Activated CD8-positive, alpha-beta memory T cell treated with anti-CD3 and anti-CD28 coated beads for 4 hours (primary cell): ENCODE measurements around the gene JUND.

Source experiments
- DNase-seq, 2 donors: peaks; one replicate each; pipeline ENCODE4 v3.0.0-alpha.2; 2020; ENCODE audit warnings: low read depth in 2 of 2

Gene JUND

DNA sequence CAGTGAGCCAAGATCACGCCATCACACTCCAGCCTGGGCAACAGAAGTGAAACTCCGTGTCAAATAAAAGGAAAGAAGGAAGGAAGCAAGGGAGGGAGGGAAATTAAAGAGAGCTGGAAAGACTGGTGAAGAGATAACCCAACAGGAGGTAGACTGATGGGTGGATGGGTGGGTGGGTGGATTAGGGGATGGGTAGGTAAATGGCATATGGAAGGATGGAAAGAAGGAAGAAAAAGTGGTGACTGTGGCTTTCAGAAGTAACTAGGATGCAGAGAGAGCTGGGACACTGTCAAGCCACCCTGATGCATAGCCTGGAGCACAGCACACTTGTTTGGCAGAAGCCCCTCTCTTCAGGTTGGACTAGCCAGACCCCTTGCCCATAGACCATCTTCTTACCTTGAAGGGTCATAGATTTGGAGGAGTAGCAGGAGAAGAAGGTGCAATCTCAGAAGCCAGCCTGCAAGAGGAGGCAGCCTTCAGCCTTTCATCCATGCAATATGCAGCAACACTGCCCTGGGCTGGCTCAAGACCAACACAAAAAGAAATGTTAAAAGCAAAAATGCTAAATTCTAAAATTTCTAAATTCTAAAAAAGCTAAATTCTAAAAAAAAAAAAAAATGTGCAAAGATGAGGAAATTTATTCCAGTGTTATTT, 12.2 kb downstream of the JUND start:
- no peak for DNase-seq

DNA sequence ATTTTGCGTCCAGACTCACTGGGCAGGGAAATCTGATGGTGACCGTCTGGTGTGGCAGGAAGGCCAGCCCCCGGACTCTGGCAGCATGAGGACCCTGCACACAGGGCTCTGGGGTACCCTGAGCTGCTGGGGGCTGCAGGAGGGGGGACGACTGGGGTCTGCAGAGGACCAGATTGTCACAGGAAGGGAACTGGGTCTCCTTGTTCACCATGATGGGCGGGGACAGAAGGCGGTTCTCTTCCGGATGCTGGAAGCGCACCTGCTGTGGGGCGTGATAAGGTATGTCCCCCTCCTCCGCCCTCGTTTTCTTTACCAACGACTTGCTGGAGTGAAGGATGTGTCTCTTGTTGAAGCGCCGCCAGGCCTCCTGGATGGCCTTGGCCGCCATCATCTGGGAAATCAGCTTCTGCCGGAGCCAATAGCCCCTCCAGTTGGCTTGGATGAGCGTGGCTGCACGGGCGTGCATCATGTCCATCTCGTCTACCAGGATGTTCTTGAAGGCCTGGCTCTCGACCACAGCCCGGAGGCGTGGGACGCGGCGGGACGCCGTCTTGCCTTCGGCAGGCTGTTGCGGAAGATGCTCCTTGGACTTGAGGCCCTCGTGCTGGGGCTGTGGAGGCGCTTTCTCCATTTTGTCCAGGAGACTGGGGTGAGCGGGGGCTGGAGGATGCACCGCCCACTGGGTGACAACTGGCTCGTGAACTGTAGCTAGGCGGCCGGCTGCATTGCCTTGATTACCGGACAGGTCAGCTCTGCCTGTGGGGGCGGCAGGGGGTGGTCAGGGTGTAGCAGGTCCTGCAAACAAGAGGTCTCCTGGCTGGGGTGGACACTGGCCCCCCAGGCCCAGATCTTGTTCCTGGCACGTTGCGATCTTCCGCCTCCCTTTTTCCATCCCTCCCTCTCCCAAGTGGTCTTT, 14.4 kb downstream of the JUND start:
- no peak for DNase-seq

DNA sequence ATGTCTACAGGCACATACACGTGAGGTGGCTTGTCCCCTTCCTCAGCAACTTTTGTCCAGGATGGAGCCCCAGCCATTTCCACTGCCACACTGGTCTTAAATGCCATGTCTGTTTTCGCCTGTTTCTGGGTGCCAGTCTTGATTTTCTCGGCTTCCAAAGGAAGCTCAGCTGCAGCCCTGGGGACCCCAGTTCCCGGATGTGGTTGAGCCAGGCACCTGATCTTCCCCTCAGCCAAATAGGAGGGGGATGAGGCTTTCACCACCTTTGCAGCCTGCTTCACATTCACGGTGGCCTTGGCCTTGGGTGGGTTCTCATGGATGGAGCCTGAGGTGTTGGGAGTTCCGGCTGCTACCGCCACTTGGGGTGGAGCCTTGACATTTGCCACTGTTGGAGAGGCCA, 15.8 kb downstream of the JUND start:
- no peak for DNase-seq

DNA sequence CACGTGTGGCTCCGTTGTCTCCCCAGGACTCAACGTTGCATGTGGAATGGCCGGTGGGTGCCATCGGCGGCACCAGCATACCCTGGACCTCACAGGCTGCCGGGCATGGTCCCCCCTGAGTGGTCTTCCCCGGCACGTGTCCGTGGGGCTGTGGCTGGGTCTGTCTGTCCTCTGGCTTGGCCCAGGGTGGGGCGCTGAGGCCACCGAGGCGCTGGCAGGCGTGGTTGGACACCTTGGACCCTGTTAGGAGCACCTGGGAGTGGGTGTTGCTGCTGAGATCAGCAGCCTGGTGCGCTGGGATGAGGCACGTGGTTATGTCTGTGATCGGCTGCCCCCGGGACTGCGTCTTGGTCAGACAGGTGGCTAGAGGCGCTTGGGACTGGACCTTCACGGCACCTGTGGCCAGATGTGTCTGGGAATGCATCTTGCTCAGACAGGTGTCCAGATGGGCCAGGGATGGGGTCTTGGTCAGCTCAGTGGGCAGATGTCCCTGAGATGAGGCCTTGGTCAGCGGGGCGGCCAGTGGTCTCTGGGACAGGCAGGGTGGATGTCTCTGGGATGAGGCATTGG, 16.4 kb downstream of the JUND start:
- no peak for DNase-seq

DNA sequence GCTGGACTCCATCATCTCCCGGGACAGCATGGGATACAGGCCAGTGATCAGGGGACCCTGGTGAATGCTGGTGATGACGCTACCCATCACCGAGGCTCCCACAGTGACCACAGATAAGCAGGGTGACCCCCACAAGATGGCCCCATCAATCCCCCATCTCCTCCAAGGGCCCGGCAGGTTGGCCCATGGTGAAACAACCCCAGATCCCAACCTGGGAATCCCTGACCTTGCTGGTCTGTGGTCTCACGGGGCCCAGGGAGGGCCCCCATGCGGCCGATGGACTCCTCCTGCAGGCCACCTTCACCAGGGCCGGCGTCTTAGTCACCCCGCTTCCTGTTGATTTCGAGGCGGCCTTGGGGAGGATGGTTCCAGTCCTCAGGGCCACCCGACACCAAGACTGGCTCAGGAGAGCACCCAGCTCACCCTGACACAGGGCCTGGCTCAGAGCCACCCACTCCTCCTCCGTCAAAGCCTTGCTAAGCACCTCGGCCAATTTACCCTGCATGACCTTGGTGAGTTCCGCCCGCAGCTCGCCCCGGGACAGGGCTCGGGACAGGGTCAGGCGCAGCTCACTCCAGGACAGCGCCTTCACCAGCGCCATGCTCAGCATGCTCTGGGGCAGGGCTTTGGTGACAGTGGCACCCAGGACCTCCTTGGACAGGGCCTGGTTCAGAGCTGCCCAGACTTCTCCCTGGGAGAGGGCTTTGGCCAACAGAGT, 17.1 kb downstream of the JUND start:
- DNase-seq = no peak

DNA sequence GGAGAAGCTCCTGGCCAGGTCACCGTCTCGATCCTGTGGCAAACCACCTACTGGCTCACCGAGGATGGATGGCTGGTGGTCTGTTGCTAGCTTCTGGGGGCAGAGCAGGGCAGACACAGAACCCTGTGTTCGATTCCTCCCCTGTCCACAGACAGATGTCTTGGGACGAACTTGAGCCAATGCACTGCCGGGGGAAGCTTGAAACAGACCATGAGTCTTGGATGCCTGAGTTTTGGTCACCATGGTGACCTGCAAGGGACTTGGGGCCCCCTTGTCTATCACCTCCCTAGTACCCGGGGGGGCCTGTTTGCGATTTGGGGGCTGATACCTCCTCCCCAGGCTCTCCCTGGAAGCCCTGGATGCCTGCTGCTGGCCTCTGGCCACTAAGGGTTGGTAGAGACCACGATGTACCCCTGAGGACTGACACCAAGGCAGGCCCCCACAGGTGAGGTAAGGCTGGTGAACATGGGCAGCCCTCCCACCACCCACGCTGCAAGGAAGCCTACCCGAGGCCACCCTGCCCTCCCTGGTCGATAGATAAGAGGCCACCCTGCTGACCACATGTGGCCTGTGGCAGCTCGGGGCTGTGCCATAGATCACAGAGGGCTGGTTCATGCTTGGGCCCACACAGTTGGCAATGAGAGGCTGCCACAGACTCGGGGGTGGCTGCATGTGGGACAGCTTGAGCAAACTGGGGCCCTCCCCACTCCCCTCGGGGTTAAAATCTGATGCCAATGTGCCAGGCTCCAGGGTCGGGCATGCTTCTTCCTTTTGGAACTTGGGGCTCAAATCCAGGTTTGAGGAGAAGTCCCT, 17.9 kb downstream of the JUND start:
- no peak for DNase-seq

DNA sequence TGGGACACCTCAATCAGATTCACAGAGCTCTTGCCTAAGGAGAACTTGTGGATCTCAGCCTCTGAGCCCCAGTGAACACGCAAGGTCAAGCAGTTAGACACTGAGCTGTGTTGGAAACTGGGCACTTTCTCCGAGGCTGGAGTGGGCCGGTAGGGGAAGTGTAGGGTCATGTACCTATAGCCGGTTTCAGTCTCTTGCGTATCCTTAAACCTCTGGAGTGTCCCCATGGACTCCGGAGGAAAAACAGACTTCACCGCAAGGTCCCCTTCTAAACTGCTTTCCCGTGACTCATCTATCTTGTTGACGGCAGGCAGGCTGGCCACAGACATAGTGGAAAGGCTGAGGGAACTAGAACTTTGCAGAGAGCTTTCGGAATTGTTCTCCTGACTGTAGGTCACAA, 18.5 kb downstream of the JUND start:
- no peak for DNase-seq

DNA sequence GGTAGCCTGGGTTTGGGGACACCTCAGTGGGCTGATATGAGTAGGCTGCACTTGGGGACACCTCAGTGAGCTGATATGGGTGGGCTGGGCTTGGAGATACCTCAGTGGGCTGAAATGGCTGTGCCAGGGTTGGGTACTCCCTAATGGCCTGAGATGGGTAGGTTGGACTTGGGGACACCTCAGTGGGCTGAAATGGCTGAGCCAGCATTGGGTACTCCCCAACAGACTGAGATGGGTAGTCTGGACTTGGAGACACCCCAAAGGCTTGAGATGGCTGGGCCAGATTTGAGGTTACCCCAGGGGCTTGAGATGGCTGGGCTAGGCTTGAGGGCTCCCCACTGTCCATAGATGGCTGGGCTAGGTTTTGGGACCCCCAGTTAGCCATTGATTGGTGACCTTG, 19.3 kb downstream of the JUND start:
- no peak for DNase-seq

DNA sequence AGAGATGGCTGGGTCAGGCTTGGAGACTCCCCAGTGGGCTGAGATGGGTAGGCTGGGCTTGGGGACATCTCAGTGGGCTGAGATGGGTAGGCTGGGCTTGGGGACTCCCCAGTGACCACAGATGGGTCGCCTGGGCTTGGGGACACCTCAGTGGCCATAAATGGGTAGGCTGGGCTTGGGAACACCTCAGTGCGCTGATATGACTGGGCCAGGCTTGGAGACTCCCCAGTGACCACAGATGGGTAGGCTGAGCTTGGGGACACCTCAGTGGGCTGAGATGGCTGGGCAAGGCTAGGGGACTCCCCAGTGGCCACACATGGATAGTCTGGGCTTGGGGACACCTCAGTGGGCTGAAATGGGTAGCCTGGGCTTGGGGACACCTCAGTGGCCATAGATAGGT, 19.9 kb downstream of the JUND start:
- no peak for DNase-seq

DNA sequence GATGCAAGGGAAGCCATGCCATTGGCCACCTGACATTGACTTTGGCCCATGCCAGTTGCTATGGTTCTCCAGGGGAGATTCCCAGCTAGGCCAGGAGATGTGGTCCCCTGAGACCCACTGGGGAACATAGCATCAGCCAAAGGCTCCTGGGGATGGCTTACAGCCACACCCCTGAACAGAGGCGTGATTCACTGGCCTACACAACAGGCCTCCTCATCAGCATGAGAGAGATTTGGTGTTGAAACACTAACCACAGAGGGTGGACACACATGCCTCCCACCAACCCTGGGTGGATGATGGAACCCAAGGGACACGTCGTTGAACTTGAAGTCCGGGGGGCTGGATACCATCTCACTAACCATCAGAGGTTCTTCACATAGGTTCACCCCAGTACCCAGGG, 21.5 kb downstream of the JUND start:
- DNase-seq = no peak

DNA sequence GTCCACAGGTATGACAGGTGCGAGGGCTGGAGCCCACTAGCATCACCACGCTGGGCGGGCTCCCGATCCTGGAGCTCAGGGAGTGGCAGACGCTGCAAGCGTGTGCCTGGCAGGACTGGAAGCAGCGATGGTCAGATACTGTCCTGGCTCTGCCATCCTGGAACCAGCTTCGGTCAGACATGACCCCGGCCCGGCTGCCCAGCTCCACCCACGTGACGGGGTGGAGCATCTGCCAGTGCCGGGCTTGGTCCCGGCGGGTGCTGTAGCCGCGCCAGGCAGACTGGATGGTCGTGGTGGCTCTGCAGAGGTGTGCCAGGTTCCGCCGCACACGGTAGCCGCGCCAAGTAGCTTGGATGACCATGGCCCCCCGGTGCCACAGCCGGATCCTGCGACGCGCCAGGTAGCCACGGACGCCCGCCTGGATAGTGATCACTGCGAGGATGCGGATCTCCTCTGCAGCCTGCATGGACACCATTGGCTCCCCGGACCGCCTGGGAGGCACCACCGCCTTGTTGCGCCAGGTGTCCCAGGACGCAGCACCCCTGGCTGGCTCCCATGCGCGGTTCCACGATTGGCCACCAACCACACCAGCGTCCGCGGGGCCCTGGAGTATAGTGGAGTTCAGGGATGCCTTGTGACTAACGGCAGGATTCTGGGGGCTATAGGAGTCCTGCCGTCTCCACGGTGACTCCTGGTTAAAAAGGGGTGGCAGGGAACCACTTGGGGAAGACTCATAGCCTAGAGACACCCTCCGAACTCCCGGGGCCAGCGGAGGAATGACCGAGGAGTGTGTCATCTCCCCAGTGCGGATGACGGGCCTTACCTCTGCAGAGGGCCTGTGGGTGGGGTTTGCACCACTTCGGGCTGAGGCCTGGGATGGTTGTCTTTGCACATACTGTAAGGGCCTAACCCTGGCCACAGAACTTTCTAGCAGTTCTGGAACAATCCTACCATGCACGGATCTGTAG, 23.6 kb downstream of the JUND start:
- no peak for DNase-seq

DNA sequence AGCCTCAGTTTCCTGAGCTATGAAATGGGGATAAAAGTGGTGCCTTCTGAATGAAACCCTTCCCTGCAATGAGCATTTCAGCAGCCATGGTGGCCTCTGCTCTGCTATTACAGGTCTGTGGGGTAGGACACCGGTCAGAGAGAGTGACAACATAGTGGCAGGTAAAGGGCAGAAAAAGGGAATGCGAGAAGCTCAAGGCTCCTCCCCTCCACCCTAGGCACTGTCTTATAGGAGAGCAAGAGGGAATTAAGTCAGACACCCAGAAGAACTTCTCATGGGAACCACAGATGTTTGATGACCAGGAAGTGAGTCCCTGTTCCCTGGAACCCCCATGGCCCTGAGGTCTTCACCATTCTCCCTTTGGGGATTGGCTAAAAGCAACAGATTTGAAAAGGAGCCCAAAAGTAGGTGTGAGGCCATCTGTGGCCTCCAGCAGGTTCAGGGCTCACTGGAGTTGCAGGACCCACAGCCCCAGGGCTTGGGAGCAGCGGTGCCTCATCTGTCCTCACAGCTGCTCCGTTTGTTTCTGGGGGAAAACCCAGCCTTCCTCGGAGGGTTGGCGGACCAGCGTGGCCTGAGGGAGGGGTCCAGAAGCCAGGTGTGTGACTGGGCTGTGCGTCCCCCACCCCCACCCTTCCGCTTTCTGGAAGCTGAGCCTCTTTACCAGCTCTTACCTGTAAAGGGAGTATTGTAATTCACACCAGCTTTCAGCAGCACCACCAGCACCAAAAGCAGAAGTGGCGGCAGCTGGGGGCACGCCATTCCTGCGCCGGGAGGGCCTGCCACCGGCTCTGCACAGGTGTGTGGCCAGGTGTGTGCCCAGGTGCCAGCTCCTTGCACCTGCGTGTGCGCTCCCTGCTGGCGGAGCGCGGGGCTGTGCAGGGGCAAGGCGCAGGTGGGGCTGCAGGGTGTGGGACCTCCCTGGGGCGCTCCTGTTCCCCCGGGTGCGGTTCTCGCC, 26.6 kb downstream of the JUND start:
- DNase-seq = no peak

DNA sequence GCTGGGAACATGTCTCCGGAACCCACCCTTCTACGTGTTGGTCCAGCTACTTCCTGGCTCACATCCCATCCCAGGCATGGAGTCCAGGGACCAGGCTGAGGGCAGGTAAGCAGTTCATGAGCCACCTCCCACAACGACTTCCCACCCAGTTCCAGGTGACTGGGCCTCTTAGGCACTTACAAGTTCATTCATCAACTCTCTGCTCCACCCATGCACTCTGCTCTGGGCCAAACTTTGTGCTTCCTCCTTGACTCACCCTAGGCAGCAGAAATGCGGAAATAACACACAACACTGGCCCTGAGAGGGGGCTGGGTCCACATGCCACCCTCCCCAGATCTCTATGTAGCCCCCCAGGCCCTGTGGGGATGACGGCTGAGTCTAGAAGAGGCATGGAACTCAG, 27.7 kb downstream of the JUND start:
- no peak for DNase-seq

DNA sequence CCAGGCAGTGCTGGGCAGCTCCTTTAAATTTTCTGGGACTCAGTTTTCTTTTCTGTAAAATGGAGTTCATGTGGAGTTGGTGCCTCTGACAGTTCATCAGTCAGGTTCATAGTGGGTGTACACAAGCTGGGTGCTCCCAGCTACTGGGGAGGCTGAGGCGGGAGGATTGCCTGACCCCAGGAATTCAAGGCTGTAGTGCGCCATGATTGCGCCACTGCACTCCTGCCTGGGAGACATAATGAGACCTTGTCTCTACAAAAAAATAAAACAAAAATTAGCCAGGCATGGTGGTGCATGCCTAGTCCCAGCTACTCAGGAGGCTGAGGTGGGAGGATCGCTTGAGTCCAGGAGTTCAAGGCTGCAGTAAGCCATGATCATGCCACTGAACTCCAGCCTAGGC, 28.3 kb downstream of the JUND start:
- no peak for DNase-seq

DNA sequence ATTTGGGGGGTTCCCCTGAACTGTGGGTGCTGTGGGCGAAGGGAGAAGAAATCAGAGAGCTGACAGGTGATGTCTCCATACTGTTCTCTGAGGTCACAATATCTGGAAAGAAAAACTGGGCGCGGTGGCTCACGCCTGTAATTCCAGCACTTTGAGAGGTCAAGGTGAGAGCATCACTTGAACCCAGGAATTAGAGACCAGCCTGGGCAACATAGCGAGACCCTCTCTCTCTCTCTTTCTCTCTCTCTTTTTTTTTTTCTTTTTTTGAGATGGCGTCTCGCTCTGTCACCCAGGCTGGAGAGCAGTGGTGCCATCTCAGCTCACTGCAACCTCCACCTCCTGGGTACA, 29.1 kb downstream of the JUND start:
- no peak for DNase-seq

DNA sequence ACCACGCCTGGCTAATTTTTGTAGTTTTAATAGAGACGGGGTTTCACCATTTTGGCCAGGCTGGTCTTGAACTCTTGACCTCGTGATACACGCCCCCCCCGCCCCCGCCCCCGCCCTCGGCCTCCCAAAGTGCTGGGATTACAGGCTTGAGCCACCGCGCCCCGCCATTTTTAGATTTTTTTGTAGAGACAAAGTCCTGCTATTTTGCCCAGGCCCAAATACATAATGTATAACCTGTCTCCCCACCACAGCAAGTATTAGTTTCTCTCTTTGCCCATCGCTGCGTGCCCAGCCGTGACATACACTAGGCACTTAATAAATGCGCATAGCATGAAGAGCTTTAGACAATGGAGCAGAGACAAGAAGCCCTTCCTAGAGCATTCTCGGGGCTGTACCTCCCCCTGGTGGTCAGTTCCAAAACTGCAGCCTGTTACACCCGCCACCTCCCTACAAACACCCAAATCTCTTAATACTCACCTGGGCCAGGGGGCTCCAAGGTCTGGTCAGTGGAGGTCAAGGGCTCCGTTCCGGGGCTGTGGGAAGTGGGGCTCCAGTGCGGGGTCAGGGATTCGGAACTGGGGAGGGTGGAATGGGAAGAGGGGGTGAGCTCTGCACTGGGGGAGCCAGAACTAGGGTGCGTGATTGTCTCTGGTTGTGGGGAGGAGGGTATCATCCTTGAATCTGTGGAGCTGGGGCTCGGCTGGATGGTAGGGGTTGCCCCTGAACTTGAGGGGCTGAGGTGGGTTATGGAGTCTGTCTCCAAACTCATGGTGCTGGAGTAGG, 29.6 kb downstream of the JUND start:
- peak; percentile 63 to 64 for DNase-seq

DNA sequence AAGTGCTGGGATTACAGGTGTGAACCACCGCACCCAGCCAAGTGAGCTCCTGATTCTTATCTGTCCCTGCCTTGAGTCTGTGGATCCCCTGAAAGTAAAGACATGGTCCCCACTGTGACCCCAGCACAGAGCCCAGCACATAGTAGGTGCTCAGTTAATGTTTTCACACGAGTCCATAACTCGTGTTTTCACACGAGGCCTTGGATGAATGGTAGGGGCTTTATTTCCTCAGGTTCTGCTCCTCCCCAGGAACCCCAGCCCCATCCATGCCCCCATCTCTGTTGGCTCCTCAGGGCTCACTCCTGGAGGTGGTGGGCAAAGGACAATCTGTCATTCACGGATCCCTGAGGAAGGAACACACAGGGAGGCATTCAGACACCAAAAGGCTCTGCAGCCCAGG, 31.6 kb downstream of the JUND start:
- no peak for DNase-seq

DNA sequence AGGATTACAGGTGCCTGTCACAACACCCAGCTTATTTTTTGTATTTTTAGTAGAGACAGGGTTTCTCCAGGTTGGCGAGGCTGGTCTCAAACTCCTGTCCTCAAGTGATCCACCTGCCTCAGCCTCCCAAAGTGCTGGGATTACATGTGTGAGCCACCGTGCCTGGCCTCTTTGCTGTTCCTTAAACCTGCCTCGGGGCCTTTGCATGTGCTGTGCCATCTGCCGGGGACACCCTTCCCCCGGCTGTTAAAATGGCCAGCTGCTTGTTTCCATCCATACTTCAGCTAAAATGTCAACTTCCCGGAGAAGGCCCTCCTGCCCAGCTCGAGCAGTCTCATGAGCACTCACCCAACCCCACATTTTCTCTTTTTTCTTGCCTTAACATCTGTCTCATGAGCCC, 36.1 kb downstream of the JUND start:
- DNase-seq = no peak

DNA sequence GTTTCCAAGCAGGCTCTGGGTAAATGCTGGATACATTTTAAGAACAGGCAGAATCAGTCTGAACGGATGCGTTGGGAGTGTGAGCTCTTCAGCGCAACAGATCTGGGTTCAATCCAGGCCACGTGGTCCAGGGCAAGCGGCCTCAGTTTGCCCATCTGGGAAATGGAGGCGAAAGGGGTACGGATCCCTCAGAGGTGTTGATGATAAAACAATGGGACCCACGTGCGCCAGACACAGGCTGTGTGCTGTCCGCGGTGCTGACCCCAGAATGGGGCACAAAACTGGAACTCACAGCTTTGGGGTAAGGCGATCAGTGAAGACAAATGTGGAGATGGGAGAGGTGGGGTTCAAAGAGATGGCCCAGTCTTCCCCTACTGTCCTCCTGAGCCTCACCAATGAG, 42.1 kb downstream of the JUND start:
- DNase-seq = no peak
